ENCODE results near the gene TCN1.
"Not testable (repeated sequence)": the region's sequence is repeated elsewhere in the genome, so short reads cannot be mapped to it uniquely, and the experiment has no call there.

Gene TCN1

DNA sequence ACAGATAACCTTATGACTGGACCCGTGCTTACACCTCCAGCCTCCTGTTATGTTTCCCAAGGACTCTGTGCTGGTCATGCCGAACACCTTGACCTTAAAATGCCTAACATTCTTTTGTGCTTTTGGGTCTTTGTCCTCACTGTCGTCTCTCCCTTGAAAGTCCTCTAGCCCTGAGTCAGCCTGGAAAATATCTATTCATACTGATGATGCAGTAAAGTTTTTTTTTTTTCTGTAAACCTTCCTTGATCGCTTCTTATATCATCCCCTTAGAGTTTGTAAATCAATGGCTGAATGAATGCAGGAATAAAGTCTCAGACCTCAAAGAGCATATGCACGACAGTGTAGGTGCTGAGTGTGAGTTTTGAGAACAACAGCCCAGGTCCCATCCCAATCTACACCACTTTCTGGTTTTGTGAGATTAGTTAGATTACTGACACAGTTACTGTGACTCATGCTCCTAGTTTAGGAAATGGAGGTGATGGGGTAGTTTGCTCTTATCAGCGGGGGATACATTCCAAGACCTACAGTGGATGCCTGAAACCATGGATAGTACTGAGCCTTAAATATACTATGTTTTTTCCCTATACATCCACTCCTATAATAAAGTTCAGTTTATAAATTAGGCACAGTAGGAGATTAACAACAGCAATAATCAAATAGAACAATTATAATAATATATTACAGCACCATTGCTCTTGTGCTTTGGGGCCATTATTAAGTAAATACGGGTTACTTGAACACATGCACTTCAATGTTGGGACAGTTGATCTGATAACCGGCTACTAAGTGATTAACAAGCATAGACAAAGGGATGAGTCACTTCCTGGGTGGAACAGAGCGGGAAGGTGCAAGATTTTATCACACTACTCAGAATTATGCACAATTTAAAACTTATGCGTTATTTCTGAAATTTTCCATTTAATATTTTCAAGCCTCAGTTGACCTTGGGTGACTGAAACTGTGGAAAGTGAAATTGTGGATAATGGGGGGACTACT, 8.6 kb downstream of the TCN1 start:
- DNase-seq: no peak

DNA sequence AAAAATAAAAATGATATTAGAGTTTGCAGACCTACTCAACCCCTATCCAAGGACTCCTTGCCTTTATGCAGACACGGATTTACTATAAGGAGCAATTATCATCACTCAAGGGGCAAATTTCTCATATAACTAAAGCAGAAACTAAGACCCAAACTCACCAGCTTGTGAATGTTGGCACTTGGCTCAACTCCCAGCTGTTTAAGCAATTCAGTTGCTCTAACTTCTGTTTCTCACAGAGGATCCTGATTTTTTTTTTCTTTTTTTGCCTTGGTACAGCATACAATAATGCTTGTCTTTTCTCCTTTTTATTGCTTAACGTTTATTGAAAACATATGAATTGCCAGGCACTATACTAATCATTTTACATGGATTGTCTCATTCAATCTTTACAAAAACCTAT, 11.4 kb downstream of the TCN1 start:
- DNase-seq: no peak

DNA sequence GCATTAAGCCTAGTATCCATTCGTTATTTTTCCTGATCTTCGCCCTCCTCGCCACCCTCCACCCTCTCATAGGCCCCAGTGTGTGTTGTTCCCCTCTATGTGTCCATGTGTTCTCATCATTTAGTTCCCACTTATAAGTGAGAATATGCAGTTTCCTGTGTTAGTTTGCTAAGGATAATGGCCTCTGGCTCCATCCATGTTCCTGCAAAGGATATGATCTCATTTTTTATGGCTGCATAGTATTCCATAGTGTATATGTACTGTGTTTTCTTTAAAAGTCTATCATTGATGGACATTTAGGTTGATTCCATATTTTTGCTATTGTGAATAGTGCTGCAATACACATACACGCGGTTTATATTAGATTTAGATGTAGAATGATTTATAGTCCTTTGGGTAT, 14.9 kb downstream of the TCN1 start:
- not testable (repeated sequence) for DNase-seq

DNA sequence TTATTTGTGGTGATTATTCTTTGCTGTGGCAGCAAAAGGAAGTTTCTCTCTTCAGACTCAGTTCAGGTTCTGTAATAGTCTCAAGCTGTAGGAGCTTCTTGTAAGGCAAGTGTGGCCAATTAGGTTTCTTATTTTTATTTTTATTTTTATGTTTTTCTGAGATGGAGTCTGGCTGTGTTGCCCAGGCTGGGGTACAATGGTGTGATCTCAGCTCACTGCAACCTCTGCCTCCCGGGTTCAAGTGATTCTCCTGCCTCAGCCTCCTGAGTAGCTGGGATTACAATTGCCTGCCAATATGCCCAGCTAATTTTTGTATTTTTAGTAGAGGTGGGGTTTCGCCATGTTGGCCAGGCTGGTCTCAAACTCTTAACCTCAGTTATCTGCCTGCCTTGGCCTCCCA, 16.7 kb downstream of the TCN1 start:
- DNase-seq: not testable (repeated sequence)

DNA sequence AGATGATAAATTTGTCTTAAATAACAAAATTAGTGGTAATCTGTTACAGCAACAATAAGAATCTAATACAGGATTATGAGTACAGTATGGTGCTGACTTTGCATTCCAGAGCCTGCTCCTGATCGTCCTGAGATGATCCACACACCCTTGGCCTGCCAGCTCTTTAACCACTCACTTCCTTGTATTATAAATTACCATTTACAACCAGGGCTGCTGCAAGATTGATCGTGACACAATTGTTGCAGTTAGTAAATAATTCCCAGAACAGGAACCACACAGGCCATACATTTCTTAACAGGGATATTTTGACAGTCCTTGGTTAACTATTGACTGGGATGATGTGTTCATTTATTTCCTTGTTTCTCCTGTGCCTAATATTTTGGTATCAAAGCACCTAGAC, 17.2 kb downstream of the TCN1 start:
- no peak for DNase-seq

DNA sequence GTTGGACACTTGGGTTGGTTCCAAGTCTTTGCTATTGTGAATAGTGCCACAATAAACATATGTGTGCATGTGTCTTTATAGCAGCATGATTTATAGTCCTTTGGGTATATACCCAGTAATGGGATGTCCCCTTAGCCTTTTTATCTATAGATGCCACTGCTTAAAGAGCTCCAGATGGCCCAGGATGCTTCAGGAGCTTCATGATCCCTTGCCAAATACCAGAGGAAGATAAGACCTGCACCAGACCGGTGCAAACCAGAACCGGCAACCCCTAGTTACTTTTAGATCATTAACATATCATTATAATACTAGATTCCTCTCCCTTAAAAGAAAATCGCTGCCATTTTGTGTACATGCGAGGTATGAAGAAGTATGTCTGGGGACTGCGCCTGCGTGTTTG, 17.8 kb downstream of the TCN1 start:
- DNase-seq: not testable (repeated sequence)

DNA sequence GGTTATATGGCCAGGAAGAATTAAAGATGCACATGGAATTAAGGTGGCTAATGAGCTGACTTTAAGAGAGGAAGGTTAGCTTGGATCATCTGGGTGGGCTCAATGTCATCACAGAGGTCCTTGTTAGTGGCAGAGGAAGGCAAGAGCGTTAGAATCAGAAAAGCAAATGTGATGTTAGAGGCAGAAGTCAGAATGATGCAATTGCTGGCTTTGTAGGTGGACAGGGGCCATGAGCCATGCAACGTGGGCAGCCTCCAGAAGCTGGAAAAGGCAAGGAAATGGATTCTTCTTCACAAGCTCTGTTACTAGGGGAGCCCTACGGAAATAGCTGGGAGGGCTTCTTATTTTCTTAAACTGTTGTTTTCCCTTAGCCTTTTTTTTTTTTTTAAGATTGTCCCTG, 18.7 kb downstream of the TCN1 start:
- no peak for DNase-seq

DNA sequence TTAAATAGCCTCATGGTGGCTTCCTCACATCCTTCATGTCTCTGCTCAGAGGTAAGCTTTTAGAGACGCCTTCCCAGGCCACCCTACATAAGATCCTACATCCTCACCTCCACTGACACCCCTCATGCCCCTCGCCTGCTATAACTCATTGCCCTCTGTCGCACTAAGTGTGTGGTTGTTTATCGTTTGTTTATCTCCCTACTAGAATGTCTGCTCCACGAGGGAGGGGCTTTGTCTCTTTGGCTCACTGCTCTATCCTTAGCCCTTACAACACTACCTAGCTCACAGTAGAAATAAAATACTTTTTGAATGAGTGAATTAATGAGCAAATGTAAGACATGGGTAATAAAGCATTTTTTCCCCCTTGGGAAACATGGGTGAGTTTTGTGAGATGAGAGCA, 19.7 kb downstream of the TCN1 start:
- DNase-seq: no peak

DNA sequence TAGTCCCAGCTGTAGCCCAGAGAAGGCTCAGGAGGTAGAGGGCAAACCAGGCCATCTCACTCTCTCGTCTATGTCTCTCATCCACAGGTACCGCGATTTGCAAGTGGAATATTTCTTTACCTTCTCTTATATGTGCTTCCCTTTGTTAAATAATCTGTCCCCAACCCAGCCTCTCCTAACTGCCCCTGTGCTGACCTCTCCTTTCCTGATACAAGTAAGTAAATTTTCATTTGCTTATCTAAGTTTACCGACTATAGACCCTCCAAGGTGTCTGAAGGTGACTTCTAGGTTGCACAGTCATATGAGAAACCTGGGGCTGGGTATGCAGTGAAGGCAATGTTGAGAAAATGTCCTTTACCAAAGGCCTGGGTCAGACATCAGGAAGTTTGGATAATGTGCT, 20.9 kb downstream of the TCN1 start, which contains the start of gene CBLIF:
Gene CBLIF, minus strand, starts transcription at position 101 of the 400 bp plus-strand sequence. Its CDS starts 46 bp downstream, at position 55.
- DNase-seq: no peak

DNA sequence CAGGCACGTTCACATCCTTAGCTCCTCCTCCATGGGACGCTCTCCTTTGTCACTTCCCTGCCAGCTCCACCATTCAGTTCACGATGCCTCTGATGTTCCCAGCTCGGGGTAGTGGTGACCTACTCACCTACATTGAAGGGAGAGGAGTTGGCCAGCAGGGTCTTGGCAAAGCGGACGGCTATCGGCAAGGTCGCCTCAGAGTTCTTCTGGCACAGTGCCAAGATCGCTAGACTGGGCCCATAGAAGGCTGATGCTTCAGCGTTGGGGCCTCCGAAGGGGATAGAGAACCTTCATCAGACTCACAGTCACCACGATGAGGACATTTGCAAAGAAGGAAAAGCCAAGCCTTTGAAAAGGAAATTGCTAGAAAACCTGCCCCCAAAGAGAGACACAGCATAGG, 24.0 kb downstream of the TCN1 start:
- DNase-seq: no peak

DNA sequence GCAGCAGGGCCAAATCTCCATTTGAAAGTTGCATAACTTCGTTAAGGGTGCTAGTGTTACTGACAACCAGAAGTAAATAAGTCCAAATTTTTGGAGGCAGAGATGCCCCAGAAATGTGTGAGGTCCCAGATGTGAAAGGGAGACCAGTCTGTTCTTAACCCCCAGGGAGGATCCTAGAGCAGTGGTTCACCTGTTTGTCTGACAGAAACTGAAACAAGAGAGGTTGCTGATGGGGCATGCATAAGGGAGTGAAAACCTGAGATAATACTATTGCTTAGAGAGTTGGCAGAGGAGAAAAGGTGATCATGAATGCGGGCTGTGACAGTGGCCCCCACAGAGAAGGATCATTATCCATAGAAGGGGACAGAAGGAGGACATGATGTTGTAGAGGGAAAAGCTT, 24.8 kb downstream of the TCN1 start:
- DNase-seq: no peak

DNA sequence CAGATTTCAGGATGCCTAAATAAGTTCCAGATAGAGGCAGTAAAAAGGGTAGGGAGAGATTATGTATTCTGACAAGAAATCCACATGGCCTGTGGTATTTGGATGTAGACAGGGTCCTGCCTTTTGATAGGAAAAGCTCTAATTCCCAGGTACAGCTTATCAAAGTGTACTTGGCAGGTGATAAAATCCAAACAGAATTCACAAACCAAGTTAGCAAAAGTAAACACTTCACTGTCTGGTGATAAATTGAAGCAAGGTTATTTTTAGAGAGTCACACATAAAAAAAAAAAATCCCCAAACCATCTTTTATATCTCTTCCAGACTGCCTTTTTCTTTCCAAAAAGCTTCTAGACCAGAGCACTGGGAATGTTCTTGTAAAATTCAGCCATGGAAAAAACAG, 26.7 kb downstream of the TCN1 start:
- no peak for DNase-seq

DNA sequence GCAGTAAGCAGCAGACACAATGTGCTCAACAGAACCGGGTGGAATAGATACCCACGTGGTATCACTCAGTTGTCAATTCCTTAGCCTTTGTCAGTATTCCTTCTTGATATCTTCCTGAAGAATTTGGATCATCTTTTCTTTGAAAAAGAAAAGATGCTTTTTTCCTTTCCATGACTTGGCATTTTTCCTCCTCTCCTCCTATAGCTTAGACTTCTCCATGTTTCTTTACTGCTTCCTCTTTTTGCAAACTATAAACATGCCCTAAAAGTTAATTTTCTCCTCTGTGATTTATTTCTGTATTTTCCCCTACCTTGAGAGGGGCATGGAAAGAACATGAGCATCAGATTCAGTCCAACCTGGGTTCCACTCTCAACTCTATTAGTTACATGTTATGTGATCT, 32.7 kb downstream of the TCN1 start:
- no peak for DNase-seq

DNA sequence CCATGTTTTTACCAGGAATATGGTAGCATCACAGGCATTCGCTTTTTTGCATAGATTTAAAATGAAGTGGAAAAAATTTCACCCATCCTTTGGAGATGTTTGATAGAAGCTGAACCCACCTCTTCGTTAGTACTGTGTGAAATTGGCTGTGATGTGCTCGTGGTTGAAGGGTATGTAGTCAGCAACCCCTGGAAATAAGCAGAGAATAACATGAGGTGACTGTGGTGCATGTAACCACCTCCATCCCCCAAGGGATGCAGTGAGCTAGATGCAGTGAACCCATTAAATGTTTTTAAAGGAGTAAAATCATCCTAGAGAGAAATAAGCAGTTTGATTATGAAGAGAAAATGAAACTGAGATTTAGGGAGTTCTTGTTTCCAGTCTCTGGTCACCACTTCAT, 36.9 kb downstream of the TCN1 start:
- DNase-seq: no peak

DNA sequence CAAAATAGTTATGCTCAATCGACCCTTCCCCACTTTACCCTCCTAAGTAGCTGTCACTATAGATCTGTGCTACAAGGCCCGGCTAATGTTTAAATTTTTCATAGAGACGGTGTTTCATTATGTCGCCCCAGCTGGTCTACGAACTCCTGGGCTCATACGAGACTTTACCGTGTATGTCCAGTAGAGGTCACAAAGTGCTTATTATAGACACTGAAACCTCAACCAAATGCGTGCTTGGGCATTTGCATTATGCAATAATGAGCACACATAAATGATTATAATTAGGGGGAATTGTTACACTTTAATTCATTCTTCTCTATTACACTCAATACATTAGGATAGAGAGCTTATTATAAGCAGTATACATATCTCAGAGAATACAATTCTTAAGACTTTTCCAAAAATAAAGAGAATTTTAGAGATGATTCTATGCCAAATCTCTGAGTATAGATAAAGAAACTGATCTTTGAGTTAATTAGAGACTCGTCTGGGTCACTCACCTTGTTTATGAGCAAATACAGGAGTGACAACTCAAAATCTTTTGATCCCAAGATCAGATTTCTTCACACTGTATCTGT, 43.2 kb downstream of the TCN1 start:
- DNase-seq: peak; percentile 8

DNA sequence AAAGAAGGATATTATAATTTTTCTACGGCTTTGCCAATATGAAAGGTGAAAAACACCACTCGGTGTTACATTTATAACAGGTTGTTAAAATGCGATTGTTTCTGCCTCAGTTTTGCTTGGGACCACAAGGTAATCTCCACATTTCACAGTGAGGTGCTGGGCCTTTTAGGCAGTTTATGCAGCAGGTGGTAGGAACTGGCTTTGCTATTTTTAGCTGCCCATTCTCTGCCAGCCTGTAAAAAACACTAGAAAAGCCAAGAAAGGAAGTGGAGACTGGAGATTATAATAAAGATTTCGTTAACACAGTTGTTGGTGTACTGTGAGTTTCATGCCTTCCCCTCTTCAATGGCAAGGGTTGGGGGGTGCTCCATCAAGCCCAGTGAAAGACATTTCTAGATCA, 47.7 kb downstream of the TCN1 start:
- no peak for DNase-seq

DNA sequence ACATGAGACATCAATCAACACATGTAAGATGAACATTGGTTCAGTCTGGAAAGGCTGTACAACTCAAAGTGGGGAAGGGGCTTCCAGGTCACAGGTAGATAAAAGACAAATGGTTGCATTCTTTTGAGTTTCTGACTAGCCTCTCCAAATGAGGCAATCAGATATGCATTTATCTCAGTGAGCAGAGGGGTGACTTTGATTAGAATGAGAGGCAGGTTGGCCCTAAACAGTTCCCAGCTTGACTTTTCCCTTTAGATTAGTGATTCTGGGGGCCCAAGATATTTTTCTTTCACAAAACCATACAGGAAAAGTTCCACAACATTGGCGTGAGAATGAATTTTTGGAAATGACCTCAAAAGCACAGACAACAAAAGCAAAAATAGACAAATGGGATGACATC, 49.9 kb downstream of the TCN1 start:
- not testable (repeated sequence) for DNase-seq

DNA sequence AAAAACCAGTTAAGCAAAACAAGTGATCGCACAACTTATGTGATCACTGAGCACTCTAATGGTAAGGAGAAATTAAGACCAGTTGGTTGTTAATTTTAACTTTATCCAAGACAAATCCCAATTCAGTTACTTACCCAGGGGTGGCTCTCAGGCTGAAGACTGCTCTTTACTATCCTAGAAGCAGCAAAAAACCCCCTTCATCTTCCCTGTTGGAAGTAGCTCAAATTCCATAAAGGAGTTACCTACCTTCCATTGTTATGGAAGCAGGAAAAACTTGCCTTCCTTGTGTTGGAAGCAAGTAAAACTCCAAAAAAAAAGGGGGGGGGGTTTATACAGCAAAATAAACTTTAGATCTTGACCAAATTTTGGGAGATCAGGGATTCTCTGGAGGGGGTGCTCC, 50.5 kb downstream of the TCN1 start:
- no peak for DNase-seq

DNA sequence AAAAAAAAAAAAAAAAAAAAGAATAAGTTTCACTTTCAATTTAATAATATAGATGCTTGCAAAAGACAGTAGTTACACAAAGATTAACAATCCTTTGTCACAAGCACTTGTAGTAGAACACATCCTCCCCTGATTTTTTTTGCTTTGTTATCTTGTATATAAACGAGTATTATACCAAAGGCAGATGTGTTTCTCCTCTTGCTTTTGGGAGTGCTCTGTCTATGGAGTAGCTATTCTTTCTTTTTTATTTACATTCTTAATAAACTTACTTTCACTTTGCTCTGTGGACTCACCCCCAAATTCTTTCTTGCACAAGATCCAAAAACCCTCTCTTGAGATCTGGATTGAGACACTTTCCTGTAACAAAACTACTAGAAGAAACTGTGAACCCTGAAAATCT, 52.3 kb downstream of the TCN1 start:
- no peak for DNase-seq

DNA sequence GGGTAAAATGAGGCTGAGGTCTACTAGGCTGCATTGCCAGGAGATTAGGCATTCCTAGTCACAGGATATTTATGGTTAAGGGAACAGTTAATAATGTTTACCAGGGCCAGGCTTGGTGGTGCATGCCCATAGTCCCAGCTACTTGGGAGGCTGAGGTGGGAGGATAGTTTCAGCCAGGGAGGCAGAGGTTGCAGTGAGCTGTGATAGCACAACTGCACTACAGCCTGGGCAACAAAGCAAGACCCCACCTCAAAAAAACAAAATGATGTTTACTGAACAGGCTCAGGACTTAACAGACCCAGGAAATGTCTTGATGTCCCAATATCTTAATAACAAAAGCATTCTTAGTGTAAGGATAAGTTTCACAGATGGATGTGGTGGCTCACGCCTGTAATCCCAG, 52.9 kb downstream of the TCN1 start:
- DNase-seq: no peak

DNA sequence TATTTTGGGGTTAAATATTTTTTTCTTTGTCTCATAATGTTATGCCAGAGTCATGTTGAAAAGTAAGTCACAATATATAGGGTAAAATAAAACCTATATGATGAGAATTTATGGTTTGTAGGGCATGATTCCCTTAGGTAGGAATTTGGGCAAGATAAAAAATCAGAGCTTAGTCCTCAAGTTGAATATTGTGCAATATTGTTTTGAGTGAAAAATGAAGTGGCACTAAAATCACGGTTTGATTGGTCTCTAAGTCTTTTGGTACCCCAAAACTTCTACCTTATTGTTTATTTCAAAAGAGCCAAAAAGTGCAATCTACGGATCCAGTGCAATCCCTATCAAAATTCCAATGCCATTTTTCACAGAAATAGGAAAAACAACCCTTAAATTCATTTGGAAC, 54.1 kb downstream of the TCN1 start:
- no peak for DNase-seq

DNA sequence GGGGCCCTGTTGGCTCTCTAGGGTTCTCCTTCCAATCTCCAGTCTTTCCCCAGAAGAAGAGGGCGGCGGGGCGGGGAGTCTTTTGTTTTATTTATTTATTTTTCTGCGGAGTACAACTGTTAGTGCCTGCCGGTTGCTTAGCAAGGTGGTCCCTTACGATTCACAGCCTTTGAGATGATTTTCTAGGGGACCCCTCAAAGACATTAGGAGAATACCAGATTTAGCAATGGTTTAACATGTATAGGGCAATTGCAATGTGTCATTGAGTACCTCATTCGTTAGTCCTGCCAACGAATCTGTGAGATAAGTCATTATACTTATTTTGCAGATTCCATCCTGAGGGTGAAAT, 55.4 kb downstream of the TCN1 start:
- no peak for DNase-seq

DNA sequence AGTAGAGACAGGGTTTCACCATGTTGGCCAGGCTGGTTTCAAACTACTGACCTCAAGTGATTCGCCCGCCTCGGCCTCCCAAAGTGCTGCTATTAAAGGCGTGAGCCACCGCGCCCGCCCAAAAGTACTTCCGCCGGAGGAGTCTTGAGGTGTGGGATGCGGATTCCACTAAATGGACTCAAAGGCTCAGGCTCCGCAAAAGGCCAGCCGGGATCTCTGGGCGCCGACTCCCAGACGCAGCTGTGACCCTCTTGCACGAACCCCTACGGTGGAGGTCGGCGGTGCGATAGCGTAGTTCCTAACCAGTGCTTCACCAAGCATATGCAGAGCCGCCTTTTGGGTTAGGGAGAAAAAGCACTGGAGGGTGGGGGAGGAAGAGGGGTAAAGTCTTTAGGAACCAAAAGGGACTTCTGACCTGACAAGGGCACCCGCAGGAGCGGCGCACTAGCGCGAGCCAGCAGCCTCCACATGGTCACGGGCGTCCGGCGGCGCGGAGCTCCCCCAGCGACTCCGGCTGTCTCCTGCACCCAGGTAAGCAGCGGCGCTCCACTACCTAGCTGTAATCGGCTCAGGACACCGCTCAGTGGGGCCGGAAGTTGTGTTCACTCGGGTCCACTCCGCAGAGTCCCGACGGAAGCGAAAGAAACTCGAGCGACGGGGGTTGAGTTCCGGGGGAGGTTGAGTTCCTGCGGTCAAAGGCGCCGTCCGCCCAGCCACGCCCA, 55.9 kb downstream of the TCN1 start, which contains the start of gene MRPL16:
Gene MRPL16, minus strand, starts transcription at position 590 of the 722 bp plus-strand sequence. Its CDS starts 120 bp downstream, at position 470.
- peak; percentile 85 for DNase-seq

Measured in effector CD4-positive, alpha-beta T cell (primary cell).